GM03348 (cell line): Measurements from ENCODE around the gene TPM3.
"Not testable (repeated sequence)": the region's sequence is repeated elsewhere in the genome, so short reads cannot be mapped to it uniquely, and the experiment has no call there.

ENCODE experiments used
- DNase-seq: peaks from one replicate; pipeline ENCODE4 v3.0.0; 2012; ENCODE audit warnings: low spot score

Gene TPM3

DNA sequence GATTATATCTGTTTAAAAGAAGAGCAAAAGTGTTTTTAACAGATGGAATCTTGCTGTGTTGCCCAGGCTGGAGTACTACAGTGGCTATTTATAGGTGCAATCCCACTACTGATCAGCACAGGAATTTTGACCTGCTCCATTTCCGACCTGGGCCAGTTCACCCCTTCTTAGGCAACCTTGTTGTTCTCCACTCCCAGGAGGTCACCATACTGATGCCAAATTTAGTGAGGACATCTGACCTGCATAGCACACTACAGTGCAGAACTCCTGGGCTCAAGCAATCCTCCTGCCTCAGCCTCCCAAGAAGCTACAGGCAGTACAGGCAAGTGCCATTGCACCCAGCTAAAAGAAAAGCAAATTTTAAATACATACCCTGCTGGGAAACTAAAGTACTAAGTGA is 25.7 kb downstream of the TPM3 start:
- DNase-seq = no peak

DNA sequence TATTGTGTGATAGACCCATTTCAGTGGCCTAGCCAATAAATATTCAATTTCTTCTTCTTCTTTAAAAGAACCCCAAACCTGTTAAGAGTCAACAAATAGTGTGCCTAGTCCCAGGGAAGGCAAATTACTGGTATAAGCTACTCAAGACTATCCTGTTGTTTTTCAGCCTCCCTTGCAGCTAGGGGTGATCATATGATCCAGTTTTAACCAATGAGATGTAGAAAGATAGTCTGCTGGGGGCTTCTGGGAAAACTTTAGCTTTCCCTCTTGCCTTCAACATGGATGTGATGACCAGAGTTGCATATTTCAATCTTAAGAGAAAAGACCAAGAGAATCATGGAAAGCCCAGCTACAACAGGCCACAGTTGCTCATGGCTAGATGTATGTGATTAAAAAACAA is 32.3 kb downstream of the TPM3 start:
- DNase-seq = no peak

DNA sequence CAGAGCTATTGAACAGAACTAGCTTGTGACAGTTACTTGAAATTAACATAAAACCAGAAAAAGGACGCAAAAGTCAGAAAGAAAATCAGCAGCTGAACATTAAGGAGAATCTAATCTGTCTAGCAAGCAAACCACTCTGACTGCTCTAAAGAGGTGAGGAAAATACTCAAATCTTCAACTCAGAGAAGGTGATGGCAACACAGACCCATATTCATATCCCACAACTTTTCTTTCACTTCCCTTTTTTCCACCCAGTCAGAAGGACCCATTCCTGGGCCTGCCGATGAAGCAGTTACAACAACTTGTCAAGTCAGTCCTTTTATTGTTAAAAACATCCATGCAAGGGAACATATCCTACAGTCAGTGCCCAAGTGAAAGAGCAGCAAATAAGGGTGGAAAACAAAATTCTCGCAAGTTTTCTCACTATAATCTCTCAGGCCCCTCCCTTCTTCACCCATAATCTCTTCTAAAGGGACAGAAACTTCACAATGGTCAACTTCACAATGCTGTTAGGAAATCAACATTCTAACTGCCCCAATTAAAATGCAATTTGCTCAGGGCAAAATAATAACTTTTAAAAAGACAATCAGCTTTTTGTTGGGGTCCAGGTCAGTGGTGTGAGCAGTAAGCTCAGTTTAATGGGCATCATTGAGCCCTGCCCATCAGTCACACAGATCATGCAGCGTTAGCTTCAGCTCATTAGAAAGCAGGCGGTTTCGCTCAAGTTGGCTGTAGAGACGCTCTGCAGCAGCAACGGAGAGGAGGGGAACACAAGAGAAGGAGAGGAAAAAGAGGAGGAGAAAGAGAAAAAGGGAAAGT is 33.4 kb downstream of the TPM3 start:
- DNase-seq = no peak

DNA sequence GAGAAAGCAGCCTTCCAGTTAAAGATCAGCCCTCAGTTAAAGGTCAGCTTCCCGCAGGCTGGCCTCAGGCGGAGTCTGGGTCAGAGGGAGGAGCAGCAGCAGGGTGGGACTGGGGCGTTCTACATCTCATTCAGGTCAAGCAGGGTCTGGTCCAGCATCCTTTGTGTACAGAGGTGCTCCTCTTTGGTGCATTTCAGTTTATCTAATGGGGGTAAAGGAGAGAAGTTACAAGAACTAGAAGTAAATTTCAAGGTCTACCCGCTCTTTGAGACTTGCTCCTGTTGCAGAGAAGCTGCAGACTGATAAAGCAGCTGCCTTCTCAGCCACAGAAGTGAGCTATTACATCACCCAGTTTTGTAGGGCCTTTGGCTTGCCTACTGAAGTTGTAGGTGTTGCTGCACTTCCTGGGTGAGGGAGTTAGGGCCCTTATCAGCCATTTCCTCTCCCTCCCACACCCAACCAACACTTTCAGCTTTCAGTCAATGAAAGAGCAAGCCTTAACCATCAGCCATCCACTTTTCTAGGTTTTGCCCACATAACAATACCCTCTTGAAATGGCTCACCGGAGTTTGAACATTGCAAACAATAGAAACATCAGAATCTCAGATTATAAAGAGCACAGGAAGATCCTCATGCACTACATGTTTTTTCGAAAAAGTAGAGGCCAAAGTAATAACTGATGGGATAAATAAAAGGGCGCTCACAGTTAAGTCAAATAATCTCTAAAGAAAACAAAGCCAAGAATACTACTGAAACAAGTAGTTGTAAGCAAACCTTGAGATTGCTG is 34.2 kb downstream of the TPM3 start:
- no peak for DNase-seq

DNA sequence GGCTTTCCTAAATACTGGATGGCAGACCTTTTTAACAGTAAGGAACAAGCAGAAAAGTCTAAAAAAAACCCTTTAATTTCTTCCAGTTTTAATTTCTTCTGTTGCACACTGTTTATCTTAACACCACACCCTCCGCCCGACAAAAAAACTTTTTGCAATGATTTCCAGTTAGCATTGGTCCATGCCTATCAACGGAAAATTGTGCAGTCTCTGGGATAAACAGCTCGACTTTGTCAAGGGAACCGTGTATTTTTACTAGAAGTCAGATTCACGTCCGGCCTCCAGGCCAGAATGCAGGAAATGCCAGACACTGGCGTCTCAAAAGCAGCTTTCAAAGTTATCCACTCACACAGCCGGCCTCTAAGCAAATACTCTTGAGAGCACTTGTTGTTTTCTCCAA is 36.6 kb downstream of the TPM3 start:
- no peak for DNase-seq

DNA sequence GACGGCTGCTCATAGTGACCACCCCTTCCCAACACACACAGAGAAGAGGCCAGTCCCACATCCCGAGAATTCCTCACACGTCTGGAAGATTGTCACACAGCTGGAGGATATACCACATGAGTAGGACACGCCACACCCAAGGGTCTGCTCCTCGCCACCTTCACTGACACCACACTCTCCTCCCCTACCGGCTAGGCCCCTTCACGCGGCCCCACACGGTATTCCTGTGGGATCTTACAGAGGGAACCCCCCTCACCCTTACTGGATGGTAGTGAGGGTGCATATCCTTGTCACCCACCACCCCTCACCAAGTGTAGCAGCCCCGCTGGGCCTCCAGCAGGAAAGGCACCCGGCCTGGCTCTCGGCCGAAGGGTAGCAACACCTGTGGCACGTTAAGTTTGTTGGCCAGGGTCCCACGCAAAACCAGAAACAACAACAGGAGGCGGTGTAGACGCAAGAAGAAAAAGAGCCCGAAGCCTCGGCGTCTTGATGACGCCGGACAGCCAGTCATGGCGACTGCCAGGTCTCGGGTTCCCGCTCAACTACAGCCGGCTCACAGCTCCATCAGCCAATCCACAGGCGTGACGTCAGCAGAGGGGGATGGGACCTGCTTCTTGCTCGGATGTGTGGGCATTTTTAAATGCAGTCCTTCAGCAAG is 37.2 kb downstream of the TPM3 start, which contains the start of gene NUP210L:
Gene NUP210L, minus strand, starts transcription at position 540 of the 658 bp plus-strand sequence.
- no peak for DNase-seq

DNA sequence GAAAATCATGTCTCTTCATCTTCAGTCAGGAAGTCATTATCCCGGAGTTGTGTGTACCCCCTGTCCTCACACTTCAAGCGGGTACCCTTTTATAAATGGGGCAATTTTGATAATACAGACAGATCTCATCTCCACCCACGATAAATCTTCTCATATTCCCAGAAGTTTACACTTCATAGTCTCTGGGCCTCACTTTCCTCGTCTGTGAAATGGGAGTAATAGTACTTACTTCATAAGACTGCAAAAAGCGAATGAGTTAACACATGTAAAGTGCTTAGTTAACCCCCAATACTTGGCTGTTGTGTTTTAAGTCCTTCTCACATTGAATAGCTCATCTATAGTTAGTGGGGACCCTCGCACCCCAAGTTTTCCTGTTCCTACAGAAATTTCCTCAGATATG is 37.8 kb downstream of the TPM3 start:
- no peak for DNase-seq

DNA sequence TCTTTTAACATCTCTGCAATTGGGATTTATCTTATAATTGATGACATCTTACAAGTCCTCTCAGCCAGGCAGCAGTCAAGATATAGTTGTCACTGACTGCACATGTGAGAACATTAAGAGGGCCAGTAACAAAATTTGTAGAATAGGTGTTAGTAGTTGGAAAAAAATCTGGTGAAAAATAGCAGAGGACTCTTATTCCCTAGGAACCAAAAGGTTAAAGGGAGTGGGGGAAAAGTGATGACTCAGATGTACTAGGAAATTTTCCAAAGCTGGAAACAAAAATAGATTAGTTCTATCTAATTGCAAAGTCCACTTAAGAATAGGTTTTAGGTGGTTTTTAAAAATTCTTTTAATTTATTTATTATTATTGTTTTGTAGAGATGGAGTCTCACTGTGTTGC is 40.6 kb downstream of the TPM3 start:
- peak; percentile 31 for DNase-seq

DNA sequence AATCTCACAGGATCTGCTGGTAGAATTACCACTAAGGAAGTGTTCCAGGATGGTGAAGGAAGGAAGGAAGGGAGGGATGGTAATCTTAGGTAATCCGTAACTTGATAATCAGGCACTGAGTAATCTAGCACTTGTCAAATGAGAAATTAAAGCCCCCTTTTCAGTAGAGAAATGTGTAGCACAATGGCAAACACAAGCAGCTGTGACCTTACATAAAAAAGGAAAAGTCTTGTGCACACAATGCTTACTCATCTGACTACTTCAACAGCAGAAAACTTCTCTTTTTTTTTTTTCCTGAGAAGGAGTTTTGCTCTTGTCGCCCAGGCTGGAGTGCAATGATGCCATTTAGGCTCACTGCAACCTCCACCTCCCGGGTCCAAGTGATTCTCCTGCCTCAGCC is 43.1 kb downstream of the TPM3 start:
- DNase-seq = no peak

DNA sequence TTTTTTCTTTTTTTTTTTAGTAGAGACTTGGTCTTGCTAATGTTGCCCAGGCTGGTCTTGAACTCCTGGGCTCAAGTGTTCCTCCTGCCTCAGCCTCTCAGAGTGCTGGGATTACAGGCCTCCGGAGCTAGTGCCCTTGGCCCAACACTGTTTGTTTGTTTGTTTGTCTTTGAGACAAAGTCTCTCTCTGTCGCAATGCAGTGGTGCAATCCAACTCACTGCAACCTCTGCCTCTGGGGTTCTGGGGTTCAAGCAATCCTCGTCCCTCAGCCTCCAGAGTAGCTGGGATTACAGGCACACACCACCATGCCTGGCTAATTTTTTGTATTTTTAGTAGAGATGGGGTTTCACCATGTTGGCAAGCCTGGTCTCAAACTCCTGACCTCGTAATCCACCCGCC is 44.4 kb downstream of the TPM3 start:
- not testable (repeated sequence) for DNase-seq

DNA sequence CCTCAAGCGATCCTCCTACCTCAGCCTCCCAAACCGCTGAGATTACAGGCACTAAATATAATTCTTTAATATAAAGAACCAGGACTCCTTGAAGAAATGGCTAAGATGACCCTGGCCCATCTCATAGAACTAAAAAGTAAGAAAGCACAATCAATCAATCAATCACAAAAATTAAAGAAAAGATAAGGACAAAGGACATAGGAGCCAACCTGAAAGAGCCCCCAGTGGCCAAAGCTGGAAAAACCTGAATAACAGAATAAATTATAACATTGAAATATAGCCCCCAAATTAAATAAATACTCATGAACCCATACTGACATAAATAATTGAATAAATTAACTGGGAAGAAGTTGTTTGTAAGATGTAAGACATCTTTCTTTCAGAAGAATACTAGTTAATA is 45.9 kb downstream of the TPM3 start:
- no peak for DNase-seq

DNA sequence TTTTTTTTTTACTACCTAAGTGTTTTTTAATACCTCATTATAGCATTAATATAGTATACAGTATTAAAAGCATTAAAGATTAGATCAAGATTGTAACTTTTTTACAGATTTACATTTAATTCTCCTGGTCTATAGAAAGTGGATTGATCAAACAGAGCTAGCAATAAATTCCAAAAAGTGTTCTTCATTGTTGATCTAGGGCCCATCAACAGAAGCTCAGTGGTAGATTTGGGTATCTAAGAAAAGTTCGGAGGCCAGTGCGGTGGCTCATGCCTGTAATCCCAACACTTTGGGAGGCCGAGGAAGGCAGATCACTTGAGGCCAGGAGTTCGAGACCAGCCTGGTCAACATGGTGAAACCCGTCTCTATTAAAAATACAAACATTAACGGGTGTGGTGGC is 49.5 kb downstream of the TPM3 start:
- DNase-seq = no peak

DNA sequence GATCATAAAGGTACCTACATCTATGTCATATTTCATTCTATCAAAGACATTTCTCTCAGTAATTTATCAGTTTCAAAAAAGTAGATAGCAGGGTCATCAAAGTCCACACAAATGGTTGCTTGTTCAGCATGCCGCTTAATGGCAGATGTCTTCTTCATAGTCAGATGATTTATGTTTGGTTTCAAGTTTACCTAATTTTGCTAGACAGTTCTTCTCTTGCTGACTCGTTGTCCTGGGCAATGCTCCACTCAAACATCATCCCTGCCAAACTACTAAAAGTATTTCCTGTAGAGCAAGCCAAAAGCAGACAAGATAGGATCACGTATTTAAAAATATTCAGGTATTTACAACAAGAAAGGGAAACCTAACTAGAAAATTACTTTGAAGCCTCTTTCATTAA is 50.7 kb downstream of the TPM3 start:
- peak; percentile 46 for DNase-seq

DNA sequence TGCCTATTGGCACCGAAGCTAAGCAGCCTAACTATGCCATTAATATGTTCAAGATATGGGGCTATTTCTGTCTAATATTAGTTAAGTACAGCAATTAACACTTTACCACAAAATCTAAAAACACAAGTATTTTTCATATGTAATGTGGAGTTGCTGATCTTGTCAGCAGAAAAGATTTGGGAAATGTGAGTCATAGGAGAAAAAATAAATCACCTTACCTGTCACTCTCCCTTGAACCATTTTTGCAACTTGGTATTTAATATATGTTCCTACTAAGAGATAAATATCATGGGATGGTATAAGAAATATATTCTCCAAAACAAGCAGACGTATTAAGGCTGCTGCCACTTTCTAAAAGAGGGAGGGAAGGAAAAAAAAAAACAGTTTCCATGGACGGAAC is 54.0 kb downstream of the TPM3 start:
- DNase-seq = no peak

DNA sequence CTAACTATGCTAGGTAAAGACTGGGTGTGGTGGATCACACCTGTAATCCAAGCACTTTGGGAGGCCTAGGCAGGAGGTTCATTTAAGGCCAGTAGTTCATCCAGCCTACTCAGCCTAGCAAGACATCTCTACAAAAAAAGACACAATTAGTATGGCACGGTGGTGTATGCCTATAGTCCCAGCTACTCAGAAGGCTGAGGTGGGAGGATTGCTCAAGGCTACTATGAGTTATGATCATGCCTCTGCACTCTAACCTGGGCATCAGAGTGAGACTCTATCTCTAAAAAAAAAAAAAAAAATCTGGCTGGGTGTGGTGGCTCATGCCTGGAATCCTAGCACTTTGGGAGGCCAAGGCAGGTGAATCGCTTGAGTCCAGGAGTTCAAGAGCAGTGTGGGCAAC is 58.6 kb downstream of the TPM3 start:
- DNase-seq = no peak

DNA sequence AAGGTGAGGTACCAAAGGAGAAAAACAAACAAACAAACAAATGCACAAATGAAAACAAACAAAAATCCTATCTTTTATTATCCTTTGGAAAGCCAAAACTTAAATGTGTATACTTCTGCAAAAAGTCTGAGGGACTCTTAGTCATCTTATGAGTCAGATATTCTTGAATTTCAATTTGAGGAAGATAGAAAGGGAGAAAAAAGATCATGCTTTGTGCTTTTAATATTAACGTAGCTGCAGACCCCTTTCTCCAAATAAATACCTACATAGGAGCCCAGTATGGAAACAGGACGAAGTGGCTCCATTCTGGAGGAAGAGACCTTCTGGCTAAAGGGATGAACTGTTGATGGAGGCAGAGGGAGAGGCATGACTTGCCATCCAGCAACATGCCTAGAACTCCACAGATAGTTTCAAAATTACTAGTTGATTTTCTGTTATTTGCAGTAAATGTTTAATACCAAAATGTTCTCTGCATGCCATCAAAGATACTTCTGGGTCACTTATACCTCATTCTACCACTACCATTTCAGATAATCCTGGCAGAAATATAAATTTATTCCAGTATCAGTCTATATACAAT is 62.4 kb downstream of the TPM3 start:
- no peak for DNase-seq

DNA sequence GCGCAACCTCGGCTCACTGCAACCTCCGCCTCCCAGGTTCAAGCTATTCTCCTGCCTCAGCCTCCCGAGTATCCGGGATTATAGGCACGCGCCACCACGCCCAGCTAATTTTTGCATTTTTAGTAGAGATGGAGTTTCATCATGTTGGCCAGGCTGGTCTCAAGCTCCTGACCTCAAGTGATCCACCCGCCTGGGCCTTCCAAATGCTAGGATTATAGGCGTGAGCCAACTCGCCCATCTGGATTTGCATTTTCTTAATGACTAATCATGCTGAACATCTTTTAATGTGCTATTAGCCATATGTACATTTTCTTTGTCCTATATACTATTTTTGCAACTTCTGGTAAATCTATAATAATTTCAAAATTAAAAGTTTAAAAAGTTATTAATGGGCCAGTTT is 68.7 kb downstream of the TPM3 start:
- DNase-seq = not testable (repeated sequence)

DNA sequence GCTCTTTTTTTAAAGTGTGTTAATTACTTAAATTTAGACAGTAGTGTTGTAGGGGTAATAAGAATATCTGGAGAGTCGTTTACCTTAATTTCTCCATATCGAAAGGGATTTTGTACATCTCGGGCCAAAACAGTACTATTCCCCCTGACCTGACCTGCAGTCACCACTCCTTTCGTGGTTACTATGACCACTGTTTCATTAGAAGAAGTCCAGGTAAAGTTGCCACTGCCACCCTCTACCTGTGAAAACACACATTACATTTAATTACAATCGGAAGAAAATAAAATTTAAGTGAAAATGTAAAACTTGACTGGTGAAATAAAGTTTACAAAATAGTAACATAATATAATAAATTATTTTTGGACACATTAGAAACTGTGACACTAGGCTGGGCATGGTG is 74.3 kb downstream of the TPM3 start:
- no peak for DNase-seq

DNA sequence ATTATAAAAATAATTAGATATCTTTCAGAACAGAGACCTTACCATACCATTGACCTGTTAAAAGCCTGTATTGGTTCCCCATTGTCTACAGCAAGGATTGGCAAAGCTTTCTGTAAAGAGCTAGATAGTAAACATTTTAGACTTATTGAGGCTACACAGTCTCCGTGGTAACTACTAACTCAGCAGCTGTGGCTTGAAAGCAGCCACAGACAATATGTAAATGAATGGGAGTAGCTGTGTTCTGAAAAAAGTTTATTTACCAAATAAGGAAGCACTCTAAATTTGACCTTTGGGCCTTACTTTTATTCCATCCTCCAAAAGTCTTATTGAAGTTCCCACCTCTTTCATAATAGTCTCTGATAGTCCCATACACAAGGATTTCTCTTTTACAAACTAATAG is 76.7 kb downstream of the TPM3 start:
- no peak for DNase-seq
